PC-3 (cell line): ENCODE results near the gene LRPAP1.

Experiments
- CTCF ChIP-seq: fragments of 300-600 bp; sonication (generic); conservative IDR thresholded peaks from 2 replicates; pipeline ENCODE4 v1.5.1; 2017; ENCODE audit warnings: antibody characterized with exemption, low read depth, mild to moderate bottlenecking, low read length
- EZH2phosphoT487 ChIP-seq: fragments of 300-600 bp; sonication (generic); IDR thresholded peaks from 2 replicates; pipeline ENCODE4 v1.6.1; 2018; ENCODE audit warnings: mild to moderate bottlenecking, antibody characterized with exemption, low read length, borderline replicate concordance

- TF ChIP-seq EZH2phosphoT487 = no peak
- TF ChIP-seq CTCF = no peak
These were observed 16.0 kb downstream of the LRPAP1 start for GRCh38 chr4:3516061-3516835.
